Pulmonary artery endothelial cell (primary cell): ENCODE measurements around the gene EFL1. TPM values are rescaled to one million over a fixed set of nuclear protein-coding genes. Genes with fewer than 3 reads are reported as not detected.

Experiments used
- DNase-seq: peaks from one replicate; pipeline ENCODE4 v3.0.0-alpha.2; 2011; ENCODE audit warnings: low read depth, low spot score
- total RNA-seq: library from RNA; depleted of rRNA; stranded (reverse); fragments of >200 nt; gene quantifications from 2 replicates; pipeline ENCODE4 v1.2.3, GENCODE V29; 2014

EFL1 gene
- total RNA-seq, 1 donor from 2014 or later, result 30.3 TPM

GRCh38 chr15:82165948-82166376 is 96.6 kb downstream of the EFL1 start:
- DNase-seq, result no peak

DNA sequence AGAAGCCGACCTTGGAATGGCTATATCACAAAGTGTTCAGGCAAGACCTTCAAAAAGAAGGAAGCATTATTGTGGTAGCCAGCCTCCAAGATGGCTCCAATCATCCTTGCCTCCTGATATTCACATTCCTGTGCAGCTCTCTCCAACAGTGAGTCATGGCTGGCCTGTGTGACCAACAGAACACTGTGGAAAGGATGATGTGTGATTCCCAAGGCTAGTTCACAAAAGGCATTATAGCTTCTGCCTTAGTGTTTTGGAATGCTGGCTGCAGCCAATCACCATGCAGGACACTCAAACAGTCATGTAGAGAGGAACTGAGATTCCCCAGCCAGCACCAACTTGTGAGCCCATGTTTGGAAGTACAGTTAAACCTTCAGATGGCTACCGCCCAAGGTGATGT is 102.6 kb downstream of the EFL1 start:
- peak; percentile 81 for DNase-seq

- DNase-seq, result no peak
Observed at GRCh38 chr15:82158811-82159210, 103.7 kb downstream of the EFL1 start.

DNA sequence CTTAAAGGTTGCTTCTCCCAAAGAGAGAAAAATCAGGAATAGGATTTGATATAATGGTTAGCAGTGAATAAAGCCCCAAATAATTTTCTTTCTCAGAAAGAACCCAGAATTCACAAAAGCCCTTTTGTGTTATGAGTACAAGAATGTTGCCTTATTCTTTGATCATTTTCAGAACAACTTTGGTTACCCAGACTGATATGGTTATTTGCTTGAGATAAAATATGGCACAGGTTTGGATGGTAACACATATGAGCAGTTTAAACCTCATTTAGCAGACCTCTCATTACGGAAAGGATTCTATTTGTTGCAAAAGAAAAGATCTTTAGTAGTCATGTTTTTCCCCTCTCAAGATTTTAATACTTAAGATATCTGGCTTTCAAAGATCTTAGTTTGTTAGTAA is 111.9 kb downstream of the EFL1 start:
- no peak for DNase-seq

GRCh38 chr15:82146990-82147461 is 115.5 kb downstream of the EFL1 start:
- peak; percentile 80 for DNase-seq

DNA sequence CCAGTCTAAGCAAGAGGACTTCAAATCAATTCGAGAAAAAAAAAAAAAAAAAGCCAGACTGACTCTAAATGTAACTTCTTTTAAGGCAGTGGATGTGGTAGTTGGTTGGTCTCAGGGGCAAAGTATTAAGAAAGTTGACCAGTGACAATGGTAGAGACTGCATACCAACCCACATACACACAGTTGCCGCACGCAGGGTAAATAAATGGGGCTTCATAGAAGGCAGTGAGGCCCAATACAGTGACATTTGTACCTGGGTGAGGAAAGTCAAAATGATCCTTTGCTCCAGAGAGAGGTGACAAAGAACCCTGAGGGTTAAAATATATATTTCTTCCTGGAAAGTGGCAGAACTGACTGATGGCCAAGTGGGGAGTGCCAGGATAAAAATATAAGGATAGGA is 116.0 kb downstream of the EFL1 start:
- DNase-seq, result no peak

- no peak for DNase-seq
Observed at GRCh38 chr15:82143390-82144385, 118.8 kb downstream of the EFL1 start.

DNA sequence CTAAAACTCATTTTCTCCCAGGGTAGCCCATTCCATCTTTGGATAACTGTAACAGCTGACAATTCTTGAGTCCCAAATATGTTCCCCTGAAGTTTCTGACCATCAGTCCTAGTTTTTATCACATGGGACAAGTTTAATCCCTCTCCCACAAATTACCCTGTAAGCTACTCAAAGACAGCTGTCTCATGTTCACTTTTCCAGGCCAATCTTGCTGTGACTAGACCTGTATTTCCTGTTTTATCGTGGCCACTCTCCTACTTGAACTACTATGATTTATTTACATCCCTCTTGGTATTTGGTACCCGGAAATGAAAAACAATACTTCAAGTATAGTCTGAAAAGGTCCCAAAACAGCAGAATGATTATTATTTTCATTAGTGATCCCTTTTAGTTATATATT is 121.6 kb downstream of the EFL1 start:
- DNase-seq, result no peak

- DNase-seq, result peak; percentile 33
Observed at GRCh38 chr15:82139823-82140268, 122.7 kb downstream of the EFL1 start.

- DNase-seq, result no peak
Observed at GRCh38 chr15:82138306-82138705, 124.2 kb downstream of the EFL1 start.

GRCh38 chr15:82137261-82137660 is 125.3 kb downstream of the EFL1 start:
- DNase-seq, result no peak

DNA sequence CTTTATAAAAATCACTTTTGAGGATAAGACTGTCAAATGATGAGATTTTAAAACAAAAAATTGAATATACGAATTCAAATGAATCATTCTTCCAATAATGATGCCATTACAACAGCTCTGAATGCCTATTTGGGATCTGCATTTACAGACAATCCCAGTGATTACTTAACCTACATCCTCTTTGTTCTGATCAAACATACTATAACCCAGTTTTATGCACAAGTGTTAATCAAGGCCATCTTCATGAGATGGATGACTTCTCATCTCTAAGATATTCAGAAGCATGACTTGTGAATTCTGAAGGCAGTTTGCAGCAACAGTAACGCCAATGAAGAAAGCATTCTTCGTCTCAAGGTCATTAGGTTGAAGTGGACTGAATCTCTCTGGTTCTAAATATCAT is 126.4 kb downstream of the EFL1 start:
- no peak for DNase-seq

DNA sequence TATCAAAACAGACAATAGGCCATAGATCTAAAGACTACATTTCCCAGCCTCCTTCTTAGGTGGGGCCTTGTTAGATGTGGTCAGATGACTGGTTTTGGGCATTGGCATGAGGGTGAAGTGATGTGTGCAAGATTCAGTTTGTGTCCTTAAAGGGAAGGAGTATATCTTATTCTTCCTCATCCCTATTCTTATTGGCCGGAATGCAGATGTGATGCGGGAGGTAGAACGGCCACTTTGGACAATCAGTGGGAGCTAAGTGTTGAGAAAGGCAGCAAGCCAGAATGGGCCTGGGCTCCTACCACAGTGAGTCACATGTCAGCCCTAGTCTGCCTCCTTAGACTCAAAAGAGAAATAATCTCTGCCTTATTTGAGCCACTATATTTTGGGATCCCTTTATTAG is 126.9 kb downstream of the EFL1 start:
- DNase-seq, result no peak

DNA sequence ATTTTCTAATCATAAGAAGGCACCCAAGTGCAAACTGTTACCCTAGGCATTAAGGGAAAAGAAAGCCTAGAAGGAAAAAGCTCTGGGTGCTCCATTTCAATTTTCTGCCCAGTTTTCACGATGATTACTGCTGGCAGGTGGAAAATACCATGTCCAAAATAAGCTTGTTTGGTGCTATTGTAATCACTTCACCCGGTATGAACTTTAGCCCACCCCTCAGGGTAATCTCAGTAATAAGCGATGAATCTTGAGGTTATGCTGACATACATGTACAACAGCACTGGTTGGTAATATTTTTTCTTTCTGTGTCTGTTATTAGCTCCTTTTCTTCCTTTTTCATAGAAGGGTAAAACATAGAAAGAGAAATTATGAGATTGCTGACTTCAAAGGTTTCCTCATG is 128.1 kb downstream of the EFL1 start:
- no peak for DNase-seq

DNA sequence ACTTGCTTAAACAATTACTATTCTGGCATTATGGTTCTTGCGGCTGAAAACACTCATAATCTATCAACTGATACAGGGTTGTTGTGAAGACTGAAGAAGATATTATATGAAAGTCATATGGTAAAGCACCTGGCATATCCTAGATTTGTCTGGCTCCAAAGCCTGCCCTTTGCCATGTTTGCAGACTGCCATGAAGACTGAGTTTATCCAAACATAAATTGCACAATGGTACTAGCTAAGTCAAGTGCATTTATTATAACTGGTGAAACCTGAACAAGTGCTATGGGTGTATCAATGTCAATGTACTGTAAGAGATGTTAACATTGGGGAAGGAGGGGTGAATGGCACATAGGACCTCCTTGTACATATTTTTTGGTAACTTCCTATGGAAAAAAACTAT is 129.3 kb downstream of the EFL1 start:
- no peak for DNase-seq

DNA sequence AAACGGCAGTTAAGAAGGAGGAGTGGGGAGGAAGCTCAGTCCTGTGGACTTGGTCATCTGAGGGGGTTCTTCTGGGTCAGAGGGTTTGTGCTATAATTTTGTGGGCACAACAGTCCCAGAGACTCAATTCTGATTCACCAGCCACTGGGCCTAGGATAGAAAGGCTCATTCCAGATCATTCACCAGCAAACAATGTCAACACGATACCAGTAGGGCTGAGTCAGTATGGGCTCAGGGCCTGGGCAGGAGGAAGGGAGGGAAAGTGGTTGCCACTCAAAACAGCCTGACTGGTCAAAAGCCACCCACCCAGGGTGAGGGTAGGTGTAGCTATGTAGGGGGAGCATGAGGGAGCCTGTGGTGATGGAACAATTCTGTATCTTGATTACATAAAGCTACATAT is 129.8 kb downstream of the EFL1 start:
- DNase-seq, result no peak

DNA sequence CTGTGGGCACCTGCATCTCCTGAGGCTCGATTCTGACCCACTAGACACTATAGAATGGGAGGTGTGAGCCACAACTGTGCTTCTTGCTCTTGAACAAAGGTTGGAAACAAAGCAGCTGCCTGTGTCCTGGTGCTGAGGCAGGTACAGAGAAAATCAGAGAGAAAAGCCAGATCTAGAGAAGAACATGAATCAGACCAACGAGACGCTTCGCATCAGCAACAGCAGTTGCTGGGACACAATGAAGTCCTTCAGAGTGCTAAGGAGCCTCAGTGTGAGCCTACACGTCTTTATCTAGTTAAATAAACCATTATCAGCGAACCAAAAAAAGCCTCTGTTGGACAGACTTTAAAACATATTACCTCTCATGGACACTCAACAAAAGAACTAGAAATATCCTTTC is 130.4 kb downstream of the EFL1 start:
- DNase-seq, result no peak

DNA sequence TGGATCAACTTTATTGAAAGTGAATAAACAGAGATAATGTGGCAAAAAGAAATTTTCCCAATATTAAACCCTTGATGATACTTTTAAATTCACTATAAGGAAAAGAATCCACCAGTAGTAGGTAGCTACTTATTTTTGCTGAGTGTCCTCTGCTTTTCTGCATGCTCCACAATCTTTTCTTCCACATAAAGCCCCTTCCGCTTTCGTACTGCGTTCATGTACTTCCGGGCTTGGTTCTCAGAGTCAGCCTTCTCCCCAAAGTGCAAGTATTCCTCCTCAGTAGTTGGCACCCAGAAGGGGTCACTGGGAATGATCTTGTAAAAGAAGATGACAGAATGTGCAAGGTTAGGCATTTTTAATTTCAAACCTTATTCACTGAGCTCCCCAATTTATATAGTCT is 132.3 kb downstream of the EFL1 start:
- DNase-seq, result no peak

- DNase-seq, result no peak
Observed at GRCh38 chr15:82129761-82130160, 132.8 kb downstream of the EFL1 start.

GRCh38 chr15:82129149-82129692 is 133.3 kb downstream of the EFL1 start:
- no peak for DNase-seq

DNA sequence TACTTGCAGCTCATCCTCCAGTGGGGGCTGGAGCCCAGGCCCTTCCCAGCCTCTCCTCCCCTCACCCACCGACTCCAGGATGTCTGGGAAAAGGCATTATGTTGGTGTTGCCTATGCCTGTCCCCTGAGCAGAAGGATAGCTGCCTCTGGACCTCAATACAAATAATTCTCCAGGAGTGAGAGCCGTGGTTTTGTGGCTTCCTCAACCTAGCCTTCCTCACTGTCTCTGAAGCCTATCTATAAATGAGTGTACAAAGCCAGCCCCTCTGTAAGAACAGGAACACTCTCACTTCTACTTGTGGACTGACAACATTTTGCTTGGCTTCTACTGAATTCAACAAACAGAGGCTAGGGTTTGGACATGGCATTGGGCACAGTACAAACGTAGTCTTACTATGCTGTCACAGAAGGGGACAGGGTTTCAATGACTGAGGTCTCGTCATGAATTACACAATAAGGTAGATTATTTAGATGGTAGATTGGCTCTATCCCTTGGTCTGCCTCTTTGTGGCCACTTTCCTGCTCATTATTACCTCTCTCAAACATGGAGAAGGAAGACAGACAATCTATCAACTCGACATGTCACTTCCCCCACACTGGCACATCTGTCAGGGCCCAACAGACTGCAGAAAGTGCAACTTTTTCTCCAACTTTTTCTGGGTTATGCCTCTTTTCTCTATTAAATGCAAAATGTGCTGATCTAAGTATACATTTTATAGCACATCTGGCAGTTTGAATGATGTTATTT is 134.0 kb downstream of the EFL1 start:
- DNase-seq, result no peak

DNA sequence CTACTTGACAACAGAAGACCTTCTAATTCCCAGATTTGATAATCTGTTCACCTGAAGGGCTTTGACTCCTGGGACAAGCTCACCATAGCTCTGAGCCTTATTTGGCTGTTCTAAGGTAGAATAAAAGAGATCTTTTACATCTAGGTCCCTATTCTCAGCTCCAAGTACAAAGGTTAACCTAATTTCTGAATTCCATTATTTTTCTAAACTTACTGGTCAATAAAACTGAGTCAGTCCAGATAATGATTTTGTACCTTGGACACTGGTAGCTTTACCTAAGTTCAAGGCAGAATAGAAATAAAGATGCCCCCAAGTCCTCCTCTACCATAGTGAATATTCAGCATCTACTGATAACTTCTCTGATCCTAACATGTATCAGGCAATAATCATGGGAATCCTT is 135.0 kb downstream of the EFL1 start:
- no peak for DNase-seq
